8988T (cell line): ENCODE results near the gene HES5.

ENCODE experiments used
- DNase-seq: peaks from one replicate; pipeline ENCODE4 v3.0.0; 2011

Gene HES5

DNA sequence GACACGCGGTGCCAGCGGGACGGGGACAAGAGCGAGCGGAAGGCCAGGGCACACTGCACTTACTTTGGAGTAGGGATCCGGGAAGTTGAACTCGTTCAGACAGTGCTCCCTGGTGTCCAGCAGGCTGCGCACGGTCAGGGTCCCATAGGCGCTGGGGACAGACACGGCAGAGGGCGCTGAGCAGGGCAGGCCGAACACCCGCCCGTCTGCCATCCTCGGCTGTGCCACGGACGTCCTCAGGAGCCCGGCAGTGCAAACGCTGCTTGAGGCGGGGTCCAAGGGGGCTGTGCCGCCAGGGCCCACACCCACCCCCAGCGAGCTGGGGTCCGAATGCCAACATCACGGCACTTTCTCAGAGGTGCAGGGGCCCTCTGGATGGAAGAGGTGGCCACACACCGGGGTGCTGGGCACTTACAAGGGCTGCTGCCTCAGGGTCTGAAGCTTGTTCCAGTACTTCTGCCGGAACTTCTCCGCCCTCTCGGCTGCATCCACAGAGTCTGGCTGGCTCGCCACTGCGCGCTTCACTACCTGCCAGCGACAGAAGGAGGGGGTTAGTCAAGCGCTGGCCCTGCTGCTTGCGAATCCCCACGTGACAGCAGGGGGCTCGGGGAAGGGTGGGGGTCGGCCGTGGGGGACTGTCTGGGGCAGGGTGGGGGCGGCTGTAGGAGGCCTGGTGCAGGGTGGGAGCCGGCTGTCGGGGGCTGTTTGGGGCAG lies 16.0 kb downstream of the HES5 start:
- no peak for DNase-seq

DNA sequence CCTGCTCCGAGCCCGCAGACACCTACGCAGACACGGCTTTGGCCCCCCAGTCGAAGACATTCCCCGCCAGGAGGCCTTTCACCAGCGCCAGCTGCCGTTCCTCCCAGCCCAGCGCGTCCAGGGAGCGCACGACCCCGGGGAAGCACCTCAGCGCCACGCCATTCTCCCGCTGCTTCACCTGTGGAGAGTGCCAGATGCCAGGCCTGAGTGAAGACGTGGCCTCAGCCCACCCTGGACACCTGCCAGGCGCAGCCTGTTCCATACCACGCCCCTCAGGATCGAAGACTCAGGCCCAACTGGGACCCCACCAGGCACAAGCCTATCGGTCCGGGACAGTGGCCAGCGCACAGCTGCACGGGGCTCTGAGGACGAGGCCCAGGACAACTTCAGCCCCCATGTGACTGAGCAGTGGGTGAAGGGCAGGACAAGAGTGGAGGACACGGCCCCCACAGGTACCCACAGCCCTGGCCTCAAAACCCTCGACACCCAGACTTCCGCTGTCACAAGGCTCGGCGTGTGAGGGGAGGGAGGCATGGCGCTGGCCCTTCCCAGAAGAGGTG lies 17.1 kb downstream of the HES5 start:
- DNase-seq, result no peak

DNA sequence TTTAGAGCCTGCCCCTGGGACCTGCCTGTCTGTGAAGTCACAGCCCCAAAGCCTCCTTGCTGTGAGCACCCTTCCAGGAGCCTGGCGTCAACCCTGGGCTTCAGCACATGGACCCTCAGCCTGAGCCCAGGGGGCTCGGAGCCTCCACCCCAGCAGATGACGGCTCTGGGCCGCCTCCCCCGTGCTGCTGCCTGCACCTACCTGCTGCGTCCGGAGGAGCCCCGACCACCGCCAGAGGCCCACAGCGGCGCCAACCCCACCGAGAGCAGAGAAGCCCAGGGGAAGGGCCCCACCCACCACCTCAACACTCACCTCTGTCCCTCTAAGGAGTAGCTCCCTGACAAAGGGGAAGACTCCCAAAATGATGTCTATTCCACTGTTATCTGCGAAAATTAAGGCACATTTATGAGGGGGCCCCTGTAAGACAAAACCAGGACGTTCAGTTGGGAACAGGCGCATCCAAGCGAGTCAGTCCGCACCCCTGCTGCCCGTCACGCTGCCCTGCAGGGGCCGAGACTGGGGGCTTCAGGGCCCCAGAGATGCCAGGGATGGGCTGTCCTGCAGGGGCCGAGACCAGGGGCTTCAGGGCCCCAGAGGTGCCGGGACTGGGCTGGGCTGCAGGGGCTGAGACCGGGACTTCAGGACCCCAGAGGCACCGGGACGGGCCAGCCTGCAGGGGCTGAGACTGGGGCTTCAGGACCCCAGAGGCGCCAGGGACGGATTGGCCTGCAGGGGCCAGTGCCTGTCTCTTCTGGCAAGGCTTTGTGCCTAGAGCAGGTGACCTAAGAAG lies 19.5 kb downstream of the HES5 start:
- no peak for DNase-seq

DNA sequence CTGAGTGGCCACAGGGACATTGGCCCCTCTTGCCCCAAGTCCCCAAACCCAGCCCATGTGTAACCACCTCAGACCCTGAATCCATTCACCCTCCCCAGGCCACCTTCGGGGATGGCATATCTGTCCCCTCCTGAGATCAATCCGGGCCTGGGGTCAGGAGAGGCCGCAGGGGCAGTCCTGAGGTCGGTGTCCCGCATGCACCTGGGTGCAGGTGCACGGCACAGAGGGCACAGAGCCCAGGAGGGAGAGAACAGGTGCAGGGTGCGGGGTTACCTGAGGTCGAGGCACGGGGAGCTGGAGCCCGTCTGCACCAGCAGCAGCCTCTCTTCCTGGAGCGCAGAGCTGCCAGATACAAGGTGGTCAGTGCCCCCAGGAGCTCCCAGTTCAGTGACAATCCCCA lies 20.5 kb downstream of the HES5 start:
- DNase-seq, result no peak

GRCh38 chr1:2508751-2509150 lies 21.3 kb downstream of the HES5 start:
- DNase-seq, result no peak

DNA sequence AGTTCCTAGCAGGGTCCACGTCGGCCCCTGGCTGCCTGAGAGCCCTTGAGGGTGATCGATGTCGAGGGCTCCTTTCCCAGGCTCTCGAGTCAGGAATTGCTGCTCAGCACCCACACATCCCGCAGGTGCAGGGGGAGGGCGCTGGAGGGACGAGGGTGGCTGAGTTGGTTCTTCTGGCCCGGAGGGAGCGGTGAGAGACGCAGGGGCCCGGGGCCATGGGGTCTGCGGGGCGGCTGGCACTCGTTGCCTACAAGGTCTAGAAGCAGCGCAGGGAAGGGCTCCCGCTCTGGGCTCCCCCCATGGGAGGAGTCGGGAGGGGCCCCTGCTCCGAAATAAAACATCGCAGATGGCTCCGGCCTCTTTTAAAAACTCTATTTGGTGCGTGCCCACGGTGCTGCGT lies 21.9 kb downstream of the HES5 start:
- no peak for DNase-seq

DNA sequence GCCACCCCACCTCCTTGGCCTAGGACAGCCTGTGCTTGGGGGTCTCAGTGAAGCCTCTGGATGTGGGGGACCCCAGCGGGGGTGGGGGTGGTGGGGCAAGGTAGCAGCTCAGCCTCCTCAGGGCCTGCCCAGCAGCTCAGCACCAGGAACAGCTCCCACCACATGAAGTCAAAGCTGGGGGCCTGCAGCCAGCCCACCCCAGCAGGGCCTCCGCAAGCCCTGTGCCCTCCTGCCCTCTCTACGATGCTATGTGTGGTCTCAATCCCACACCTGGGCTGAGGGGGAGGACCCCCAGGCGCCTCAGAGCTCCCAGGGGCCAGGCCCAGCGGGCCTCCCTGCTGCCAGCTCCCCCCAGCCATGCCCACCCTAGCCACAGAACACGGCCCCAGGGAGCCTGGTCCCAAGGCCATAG lies 22.3 kb downstream of the HES5 start:
- no peak for DNase-seq

DNA sequence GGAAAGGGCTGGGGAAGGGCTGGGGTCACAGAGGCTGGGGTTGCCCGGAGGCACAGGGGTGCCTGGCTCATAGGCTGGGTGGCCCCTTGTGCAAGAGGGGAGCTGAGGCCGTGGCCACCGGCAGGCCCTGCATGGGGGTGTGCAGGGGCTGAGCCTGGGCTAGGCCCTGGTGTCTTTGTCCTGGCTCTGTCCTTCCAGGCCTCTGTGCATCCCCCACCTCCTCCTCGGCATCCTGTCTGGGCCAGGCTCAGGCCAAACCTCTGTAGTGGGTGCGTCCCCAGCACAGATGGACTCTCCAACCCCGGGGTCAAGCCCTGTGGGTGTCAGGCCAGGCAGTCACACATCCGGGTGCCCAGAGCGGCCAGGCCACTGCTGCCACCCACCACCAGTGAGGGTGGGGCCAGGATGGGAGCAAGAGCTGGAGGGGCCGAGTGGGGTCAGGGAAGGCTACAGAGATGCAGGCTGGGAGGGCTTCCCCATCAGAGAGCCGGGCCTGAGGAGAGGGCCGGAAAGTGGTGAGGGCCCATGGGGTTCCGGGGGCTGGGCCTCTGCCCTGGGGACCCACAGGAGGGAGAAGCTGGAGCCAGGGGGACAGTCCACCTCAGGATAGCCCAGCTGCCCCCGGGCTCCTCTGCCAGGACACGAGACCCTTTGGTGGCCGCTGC lies 23.0 kb downstream of the HES5 start:
- DNase-seq, result no peak

DNA sequence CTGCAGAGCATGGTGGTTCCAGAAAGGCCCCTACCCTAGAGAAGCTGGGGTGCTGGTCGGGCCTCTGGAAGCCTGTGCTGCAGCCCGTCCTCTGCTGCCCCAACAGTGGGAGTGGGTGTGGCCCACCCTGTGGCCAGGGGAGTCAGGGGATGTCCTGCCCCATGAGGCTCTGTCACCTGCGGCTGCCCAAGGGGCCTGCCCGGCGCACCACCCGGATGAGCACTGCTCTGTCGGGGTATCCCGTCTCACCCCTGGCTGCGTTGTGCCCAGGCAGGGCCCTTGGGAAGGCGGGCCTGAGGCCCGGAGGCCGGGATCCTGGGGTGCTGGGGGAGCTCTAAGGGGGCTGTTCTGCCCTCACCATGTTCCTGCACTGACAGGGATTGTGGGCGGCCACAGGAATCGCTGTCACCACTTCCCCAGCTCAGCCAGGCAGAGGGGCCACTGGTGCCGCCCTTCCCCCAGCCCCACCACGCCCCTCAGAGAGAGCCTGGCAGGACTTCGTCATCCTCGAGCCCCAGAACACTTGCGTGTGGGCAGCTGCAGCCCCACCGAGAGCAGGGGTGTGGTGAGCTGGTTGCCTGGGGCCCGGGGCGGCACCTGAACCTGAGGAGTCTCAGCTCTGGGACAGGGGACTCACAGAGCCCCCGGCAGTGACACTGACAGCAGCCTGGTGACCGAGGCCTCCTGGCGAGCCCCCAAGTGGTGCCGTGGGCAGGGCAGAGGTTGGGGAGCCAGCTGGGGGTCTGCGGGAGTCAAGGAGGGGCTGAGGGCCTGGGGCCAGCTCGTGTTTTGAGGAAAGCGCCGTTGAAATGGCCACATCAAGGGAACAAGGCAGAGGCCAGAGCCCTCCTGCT lies 23.8 kb downstream of the HES5 start:
- no peak for DNase-seq

DNA sequence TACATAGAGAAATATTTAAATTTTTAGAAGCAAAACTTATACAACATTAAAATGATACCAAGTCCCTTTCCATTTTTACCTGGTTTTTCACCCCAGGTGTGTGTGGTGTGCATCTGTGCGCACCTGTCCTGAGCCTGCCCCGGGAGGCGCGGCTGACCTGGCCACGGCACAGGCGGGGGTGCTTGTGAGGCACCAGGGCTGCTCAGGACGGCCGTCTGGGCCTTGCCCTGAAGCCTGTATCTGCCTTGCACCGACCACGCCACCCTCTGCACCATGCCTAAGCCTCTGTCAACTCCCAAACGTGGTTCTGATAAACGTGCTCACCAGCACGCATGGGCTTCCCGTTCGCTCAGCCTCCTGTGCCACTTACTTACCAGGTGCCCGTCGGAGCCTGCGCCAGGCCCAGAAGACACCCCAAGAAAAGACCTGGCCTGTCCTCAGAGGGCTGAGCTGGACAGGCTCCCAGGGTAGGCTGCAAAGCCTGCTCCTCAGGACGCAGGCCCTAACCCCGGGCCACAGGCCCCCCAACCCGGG lies 24.5 kb downstream of the HES5 start:
- no peak for DNase-seq

DNA sequence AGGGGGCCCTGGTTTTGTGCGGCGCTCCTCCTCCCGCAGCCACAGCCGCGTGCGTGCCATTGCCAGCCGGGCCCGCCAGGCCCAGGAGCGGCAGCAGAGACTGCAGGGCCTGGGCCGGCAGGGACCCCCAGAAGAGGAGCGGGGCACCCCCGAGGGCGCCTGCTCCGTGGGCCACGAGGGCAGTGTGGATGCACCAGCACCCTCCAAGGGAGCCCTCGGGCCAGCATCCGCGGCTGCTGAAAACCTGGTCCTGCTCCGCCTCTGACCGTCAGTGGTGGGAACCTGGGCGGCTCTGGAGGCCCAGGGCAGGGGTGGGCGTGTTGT lies 25.2 kb downstream of the HES5 start:
- no peak for DNase-seq

GRCh38 chr1:2504225-2504948 lies 25.7 kb downstream of the HES5 start:
- no peak for DNase-seq

DNA sequence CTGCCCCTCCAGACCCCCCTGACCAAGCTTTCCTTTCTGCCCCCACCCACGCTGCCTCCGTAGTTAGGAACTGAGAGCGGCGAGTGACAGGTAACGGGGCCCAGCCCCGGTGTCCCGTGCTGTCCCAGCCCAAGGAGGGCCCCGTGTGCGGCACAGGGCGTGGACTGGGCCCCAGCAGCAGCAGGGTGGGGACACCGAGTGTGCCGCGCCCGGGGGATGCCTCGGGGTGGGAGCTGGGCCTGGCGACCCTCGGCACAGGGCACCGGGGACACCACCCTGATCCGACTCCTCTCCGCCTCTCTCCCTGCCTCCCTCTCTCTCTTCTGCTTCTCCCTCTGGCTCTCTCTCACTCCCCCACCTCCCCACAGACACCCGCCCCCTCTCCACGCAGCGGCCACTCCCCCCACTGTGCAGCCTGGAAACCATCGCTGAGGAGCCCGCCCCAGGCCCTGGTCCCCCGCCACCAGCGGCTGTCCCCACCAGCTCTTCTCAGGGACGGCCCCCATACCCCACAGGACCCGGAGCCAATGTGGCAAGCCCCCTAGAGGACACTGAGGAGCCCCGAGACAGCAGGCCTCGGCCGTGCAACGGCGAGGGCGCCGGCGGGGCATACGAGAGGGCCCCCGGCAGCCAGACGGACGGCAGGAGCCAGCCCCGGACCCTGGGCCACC lies 26.4 kb downstream of the HES5 start:
- no peak for DNase-seq

DNA sequence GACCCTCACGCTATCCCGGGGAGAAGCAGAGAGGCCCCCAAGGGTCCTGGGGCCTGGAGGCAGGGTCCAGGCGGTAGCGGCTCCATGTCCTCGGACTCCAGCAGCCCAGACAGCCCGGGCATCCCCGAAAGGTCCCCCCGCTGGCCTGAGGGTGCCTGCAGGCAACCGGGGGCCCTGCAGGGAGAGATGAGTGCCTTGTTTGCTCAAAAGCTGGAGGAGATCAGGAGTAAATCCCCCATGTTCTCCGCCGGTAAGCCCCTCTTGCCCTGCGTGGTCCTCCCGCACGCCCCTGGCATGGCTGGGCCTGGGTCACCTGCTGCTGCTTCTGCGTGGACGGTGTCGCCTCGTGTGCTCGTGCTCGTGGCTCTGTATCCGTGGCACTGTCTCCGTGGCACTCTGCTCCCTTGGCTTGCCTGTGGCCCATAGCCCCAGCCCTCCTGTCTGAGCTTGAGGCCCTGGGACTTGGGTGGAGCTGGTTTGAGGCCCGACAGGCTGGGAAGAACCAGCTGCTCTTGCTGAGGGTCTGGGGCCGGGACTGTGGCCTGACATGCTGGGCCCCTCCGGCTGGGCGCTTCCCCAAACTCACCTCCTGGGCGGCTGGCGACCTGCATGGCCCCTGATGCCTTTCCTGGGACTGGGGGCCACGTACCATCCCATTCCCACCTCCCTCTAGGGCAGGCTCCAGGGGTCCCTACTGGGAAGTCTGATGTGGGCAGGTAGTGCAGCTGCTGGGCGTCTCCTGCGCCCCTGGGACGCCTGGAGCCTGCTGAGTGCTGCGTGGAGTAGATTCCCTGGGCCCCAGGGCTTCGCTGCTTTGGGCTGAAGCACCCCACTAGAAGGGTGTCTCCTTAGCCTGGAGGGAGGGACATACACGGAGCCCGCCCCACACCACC lies 27.2 kb downstream of the HES5 start:
- DNase-seq, result no peak

- no peak for DNase-seq
Measured at GRCh38 chr1:2502210-2502609, 27.9 kb downstream of the HES5 start.

DNA sequence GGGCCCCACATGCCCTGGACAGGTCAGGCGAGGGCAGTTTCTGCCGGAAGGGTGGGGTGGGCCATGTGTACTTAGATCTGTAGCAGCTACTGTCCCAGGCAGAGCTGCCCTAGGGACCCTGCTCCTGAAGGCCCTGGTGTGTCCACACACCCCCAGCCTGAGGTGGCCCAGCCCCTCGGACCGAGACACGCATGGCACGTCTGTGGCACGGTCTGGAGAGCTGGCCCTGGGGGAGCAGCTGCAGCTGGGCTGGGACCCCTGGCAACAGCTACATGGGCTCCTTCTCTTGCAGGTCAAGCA lies 28.3 kb downstream of the HES5 start:
- no peak for DNase-seq

DNA sequence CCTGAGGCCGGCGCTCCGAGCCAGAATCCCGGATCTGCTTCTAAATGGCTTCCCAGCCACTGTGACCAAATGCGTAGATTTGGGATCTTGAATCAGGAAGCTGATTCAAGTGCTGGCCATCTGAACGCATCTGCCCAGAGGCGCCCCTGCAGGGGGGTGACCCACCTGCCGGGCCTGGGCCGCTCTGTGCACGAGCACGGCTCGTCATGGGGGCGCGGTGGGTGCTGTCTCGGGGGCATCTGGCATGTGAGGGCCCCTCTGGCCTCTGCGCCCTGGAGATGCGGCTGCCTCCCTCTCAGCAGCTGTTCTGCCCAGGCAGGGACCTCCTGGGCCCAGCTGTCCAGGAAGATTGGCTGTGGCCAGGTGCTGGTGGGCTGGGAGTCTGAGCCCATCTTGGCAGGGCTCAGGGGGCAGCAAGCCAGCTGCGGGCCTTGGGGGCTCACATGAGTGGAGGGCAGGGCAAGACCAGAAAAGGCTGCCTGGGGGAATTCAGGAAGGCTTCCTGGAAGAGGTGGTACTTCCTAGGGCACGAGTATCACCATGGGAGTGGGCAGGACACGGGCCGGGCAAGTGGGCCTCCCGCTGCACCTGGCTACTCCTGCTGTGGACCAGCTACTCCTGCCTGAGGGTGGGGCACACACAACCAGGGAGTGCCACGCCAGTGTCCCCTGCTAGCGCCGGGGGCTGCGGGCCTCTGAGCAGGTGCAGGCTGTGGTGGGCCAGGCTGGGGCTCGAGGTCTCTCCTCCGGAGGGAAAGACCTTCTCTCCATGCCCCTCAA lies 28.8 kb downstream of the HES5 start:
- DNase-seq, result no peak

- DNase-seq, result no peak
Measured at GRCh38 chr1:2499986-2500596, 30.0 kb downstream of the HES5 start.

DNA sequence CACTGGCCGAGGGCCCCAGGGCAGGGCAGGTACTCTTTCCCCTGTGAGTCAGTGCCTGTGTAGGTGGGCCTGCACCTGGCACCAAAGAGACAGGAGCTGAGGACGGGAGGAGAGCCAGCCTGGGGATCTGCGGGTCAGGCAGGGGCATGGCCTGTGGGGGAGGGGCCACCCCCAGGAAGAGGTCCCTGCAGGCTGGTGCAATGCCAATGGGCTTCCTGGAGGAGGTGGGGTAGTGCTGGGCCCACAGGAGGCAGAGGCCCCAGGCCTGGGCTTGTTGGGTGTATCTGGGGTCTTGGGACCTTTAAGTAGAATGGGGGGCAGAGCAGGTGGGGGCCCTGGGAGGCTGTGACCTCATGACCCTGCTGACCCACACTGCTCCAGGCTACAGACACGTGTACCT lies 30.8 kb downstream of the HES5 start:
- no peak for DNase-seq
